Panc1 (cell line): ENCODE measurements around the gene PAQR9.

Source experiments
- CTCF ChIP-seq: fragments of 450-650 bp; IDR thresholded peaks from 2 replicates; pipeline ENCODE4 v1.5.1; 2017; ENCODE audit warnings: mild to moderate bottlenecking
- POLR2AphosphoS5 ChIP-seq: IDR thresholded peaks from 2 replicates; pipeline ENCODE4 v1.6.1; 2012; ENCODE audit warnings: mild to moderate bottlenecking, low read depth, low read length, moderate library complexity
- SIN3A ChIP-seq: IDR thresholded peaks from 2 replicates; pipeline ENCODE4 v1.6.1; 2012; ENCODE audit warnings: low read depth, mild to moderate bottlenecking, low read length, moderate library complexity, borderline replicate concordance; ENCODE audit not compliant: insufficient read depth

GRCh38 chr3:142992323-142992722 is 28.8 kb upstream of the PAQR9 start:
- no peak for TF ChIP-seq CTCF
- TF ChIP-seq POLR2AphosphoS5 = no peak
- TF ChIP-seq SIN3A = no peak
